HL-60 (cell line): Measurements from ENCODE around the gene MYO1E.
"Not testable (repeated sequence)": the region's sequence is repeated elsewhere in the genome, so short reads cannot be mapped to it uniquely, and the experiment has no call there.

ENCODE experiments used
- DNase-seq, 2 experiments: peaks; one replicate each; pipeline ENCODE4 v3.0.0-alpha.2; 2010 to 2020; ENCODE audit warnings: low read depth in 1 of 2, low spot score in 1 of 2
- H3K27ac ChIP-seq: fragments of 250-450 bp; sonication (Bioruptor Pico); replicated peaks from 2 replicates; pipeline ENCODE4 v1.5.1; 2020; ENCODE audit warnings: mild to moderate bottlenecking, moderate library complexity
- H3K27me3 ChIP-seq: fragments of 250-450 bp; sonication (Bioruptor Pico); 2 replicates; pipeline ENCODE4 v1.5.1; 2021; ENCODE audit warnings: mild to moderate bottlenecking, moderate library complexity; ENCODE audit not compliant: insufficient read depth, poor library complexity, severe bottlenecking
- H3K4me3 ChIP-seq: replicated peaks from 2 replicates; pipeline ENCODE4 v1.5.1; 2011; ENCODE audit warnings: mild to moderate bottlenecking, control low read depth, low read length; ENCODE audit not compliant: insufficient read depth
- GABPA ChIP-seq: IDR thresholded peaks from 2 replicates; pipeline ENCODE4 v1.6.1; 2012; ENCODE audit warnings: low read depth
- POLR2AphosphoS5 ChIP-seq: IDR thresholded peaks from 2 replicates; pipeline ENCODE4 v1.6.1; 2012; ENCODE audit warnings: low read depth
- SPI1 ChIP-seq: IDR thresholded peaks from 2 replicates; pipeline ENCODE4 v1.6.1; 2012; ENCODE audit warnings: low read depth, mild to moderate bottlenecking, borderline replicate concordance
- TF ChIP-seq, protein P1 (sequence below): IDR thresholded peaks from 2 replicates; pipeline ENCODE4 v1.6.1; 2012; ENCODE audit warnings: low read depth; ENCODE audit not compliant: insufficient replicate concordance
- TF ChIP-seq, protein P2 (sequence below): IDR thresholded peaks from one replicate; pipeline ENCODE4 v1.5.1; 2011; ENCODE audit warnings: low read length, control low read depth, inconsistent platforms; ENCODE audit not compliant: insufficient read depth

Gene MYO1E

DNA sequence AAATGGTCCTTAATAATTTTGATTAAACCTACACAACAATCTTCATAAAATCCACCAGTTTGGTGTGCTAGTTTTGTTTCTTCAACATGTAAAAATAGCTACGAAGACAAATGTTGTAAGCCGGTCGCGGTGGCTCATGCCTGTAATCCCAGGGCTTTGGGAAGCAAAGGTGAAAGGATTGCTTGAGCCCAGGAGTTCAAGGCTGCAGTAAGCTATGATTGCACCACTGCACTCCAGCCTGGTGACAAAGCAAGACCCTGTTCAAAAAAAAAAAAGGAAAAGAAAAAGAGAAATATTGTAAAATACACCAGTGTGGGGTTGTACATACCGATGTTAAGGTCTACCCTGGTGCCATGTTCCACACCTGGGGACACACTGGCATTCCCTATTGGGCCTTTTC, 91.0 kb downstream of the MYO1E start:
- no peaks in the 10 kb centered on the region for H3K27me3 ChIP-seq
- no peak for DNase-seq
- no peak overlapping the region for H3K27ac ChIP-seq
- TF ChIP-seq, protein P1, sequence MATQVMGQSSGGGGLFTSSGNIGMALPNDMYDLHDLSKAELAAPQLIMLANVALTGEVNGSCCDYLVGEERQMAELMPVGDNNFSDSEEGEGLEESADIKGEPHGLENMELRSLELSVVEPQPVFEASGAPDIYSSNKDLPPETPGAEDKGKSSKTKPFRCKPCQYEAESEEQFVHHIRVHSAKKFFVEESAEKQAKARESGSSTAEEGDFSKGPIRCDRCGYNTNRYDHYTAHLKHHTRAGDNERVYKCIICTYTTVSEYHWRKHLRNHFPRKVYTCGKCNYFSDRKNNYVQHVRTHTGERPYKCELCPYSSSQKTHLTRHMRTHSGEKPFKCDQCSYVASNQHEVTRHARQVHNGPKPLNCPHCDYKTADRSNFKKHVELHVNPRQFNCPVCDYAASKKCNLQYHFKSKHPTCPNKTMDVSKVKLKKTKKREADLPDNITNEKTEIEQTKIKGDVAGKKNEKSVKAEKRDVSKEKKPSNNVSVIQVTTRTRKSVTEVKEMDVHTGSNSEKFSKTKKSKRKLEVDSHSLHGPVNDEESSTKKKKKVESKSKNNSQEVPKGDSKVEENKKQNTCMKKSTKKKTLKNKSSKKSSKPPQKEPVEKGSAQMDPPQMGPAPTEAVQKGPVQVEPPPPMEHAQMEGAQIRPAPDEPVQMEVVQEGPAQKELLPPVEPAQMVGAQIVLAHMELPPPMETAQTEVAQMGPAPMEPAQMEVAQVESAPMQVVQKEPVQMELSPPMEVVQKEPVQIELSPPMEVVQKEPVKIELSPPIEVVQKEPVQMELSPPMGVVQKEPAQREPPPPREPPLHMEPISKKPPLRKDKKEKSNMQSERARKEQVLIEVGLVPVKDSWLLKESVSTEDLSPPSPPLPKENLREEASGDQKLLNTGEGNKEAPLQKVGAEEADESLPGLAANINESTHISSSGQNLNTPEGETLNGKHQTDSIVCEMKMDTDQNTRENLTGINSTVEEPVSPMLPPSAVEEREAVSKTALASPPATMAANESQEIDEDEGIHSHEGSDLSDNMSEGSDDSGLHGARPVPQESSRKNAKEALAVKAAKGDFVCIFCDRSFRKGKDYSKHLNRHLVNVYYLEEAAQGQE, result no peak
- TF ChIP-seq GABPA (no peak), SPI1 (no peak), POLR2AphosphoS5 (no peak)
- TF ChIP-seq, protein P2, sequence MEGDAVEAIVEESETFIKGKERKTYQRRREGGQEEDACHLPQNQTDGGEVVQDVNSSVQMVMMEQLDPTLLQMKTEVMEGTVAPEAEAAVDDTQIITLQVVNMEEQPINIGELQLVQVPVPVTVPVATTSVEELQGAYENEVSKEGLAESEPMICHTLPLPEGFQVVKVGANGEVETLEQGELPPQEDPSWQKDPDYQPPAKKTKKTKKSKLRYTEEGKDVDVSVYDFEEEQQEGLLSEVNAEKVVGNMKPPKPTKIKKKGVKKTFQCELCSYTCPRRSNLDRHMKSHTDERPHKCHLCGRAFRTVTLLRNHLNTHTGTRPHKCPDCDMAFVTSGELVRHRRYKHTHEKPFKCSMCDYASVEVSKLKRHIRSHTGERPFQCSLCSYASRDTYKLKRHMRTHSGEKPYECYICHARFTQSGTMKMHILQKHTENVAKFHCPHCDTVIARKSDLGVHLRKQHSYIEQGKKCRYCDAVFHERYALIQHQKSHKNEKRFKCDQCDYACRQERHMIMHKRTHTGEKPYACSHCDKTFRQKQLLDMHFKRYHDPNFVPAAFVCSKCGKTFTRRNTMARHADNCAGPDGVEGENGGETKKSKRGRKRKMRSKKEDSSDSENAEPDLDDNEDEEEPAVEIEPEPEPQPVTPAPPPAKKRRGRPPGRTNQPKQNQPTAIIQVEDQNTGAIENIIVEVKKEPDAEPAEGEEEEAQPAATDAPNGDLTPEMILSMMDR, result no peak
- H3K4me3 ChIP-seq, result no peak overlapping the region

DNA sequence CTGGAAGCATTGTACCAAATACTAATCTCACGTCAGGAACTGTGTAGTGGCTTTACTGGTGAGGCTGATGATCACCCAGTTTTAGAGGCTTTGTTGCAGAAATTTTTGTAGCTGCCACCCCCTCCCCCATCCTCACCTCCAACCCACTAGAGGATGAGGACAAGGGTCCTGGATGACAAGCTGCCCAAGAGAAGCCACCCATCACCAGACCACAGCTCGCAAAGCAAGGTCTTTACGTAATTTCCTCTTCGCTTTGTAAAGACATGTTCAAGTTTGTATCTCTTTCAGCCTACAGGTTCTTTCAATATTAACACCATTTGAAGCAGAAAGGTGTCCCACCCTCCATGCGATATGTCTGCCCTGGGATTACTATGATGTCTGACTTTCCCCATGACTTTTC, 91.8 kb downstream of the MYO1E start:
- Histone ChIP-seq H3K27me3 (no peaks in the 10 kb centered on the region), H3K27ac (no peak overlapping the region), H3K4me3 (no peak overlapping the region)
- TF ChIP-seq POLR2AphosphoS5 (no peak), SPI1 (no peak), GABPA (no peak)
- TF ChIP-seq, protein P1, result no peak
- TF ChIP-seq, protein P2, result no peak
- DNase-seq, result no peak

DNA sequence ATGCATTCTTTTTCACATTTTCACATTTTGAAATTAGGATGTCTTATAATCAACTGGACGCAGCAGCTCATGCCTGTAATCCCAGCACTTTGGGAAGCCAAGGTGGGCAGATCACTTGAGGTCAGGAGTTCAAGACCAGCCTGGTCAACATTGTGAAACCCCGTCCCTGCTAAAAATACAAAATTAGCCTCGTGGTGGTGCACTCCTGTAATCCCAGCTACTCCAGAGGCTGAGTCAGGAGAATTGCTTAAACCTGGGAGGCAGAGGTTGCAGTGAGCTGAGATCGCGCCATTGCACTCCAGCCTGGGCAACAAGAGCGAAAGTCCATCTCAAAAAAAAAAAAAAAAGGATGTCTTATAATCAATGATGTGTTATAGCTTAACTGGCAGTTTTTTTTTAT, 92.4 kb downstream of the MYO1E start:
- H3K27me3 ChIP-seq, DNase-seq, H3K27ac ChIP-seq, H3K4me3 ChIP-seq: not testable (repeated sequence)

DNA sequence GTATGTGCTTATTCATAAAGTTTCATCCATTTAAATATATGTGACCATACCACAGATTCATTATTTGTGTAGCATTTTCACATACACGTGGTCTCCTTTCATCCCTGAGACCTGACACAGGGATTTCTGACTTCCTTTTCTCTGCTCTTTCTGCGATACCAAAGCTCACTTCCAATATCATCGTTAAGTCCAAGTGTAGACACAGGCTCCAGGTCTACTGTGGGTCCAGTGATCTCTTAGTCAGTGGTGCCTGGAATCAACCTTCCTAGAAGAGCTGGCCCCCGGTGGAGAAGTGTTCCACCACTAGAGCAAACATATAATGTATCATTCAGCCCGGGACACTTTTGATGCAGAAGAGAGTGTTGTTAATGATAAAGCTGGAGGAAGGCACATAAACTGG, 93.6 kb downstream of the MYO1E start:
- no peak overlapping the region for H3K27ac ChIP-seq
- H3K27me3 ChIP-seq, result no peaks in the 10 kb centered on the region
- no peak overlapping the region for H3K4me3 ChIP-seq

More for the DNA sequence above, 93.6 kb downstream of the MYO1E start:
- TF ChIP-seq SPI1 (no peak), POLR2AphosphoS5 (no peak), GABPA (no peak)
- TF ChIP-seq, protein P2, result no peak
- TF ChIP-seq, protein P1, result no peak
- DNase-seq, result no peak
